GM19025 (cell line): ENCODE data around the gene DMXL2.
"Not testable (repeated sequence)": the region's sequence is repeated elsewhere in the genome, so short reads cannot be mapped to it uniquely, and the experiment has no call there.

Source experiments
- ATAC-seq: cut with Tn5 transposase; IDR thresholded peaks from one replicate; pipeline ENCODE4 v1.9.1; 2021; ENCODE audit warnings: mild to moderate bottlenecking, low read depth, moderate library complexity; ENCODE audit not compliant: unreplicated experiment

Gene DMXL2

GRCh38 chr15:51496246-51496645 is 126.3 kb downstream of the DMXL2 start:
- no peak for ATAC-seq

DNA sequence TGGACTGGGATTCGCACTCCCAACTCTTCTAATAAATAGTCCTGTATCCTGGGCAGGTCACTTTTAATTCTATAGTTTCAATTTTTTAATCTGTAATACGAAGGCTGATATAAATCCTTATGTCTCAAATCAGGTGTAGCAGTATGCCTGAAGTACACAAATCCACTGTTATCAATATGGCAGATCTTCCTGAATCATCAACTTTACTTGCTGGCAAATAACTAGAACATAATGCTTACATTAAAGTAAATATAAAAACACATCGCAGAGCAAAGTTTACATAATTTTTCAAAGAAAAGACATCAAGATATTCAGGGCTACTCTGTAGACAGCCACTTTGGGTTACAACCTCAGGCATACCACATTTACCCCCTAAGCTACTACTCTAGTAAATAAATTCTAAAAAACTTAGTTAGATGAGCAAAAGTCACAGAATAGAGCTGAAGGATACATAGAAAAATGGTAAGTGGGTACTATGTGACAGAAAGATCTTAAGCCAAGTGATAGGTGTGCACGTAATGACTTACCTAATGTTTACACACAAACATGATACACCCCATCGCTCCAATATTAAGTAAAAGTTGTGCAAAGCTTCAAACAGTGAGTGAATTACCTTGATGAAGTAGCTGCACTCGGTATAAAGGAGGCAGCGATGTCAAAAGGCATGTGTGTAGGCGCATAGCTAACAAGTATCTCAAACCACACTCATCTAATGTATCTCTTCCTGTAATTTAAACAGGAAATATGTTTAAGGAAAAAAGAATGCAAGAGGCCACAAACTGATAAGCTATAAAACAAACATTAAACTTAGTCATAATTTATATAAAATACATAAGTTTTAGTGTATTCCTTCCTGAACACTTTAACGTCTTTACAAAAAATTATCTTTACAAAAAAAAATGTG is 127.9 kb downstream of the DMXL2 start:
- ATAC-seq = no peak

- ATAC-seq = no peak
Measured at GRCh38 chr15:51493892-51494291, 128.7 kb downstream of the DMXL2 start.

- ATAC-seq = no peak
Measured at GRCh38 chr15:51492528-51492927, 130.0 kb downstream of the DMXL2 start.

DNA sequence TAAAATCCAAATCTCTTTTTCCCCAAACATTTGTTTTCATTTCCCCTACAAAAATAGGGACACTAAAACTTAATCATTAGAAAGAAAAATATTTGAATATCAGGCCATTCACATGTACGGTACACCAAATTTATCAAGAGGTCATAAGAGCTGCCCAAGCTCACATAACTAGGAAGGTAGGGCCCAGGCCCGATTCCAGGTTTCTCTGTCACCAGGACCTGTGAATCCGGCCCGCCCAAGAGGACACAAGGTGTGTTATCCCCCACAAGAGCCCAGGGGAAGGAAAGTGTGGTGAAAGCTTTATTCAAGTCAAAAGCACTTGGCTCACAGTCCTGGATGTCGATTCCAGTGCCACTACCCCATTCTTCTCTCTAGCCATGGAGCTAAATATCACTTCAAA is 130.6 kb downstream of the DMXL2 start:
- ATAC-seq = no peak

- no peak for ATAC-seq
Measured at GRCh38 chr15:51484781-51485180, 137.8 kb downstream of the DMXL2 start.

- ATAC-seq = no peak
Measured at GRCh38 chr15:51483985-51484384, 138.6 kb downstream of the DMXL2 start.

GRCh38 chr15:51483520-51483919 is 139.1 kb downstream of the DMXL2 start:
- no peak for ATAC-seq

DNA sequence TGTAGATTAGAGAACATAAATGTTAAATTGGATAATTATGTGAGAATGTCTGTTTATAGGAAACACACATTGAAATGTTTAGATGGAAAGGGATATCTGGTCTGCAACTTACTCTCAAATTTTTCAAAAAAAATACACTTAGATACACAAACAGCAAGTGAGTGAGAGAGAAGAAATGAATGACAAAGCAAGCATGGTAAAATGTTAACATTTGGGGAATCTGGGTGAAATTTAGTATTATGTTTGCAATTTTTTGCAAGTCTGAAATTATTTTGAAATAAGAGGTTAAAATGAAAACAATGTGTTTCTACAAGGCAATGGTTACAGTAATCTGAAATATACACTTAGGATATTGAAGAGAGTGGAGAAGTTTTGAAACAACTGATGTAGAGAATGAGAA is 146.8 kb downstream of the DMXL2 start:
- ATAC-seq = no peak

- ATAC-seq = no peak
Measured at GRCh38 chr15:51470512-51470911, 152.1 kb downstream of the DMXL2 start.

DNA sequence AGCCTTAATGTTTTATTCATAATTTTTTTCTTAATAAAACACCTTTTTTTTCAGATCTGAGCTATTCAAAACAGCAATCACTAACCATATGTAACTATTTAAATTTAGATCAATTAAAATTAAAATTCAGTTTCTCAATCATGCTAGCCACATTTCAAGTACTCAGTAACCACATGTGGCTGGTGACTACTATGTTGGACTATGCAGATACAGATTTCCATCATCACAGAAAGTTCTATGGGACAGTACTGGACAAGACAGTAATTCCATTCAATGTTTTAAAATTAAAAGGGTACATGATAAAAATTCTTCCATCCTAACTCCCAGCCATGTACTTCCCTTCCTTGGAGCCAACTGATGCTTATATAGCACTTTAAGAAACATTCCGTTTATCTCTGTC is 161.8 kb downstream of the DMXL2 start:
- no peak for ATAC-seq

DNA sequence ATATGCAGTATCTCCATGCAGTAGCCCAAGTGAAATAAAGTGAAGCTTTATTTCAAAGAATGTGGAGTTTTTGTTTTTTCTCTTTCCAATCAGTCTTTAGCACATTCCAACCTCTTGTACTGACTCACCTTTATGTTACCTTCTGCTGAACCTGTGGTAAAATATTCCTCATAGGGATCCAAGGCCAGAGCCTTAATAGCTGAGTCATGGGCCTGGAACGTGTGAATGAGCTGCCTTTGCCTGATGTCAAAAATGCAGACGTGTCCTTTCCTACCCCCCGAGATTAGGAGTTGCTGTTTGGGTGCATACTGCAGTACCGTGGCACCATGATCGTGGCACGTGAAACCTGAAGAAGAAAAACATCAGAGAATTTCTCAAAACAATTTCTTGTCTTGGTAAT is 172.6 kb downstream of the DMXL2 start:
- ATAC-seq = no peak

GRCh38 chr15:51448622-51449399 is 173.8 kb downstream of the DMXL2 start:
- ATAC-seq = no peak

GRCh38 chr15:51447855-51448621 is 174.5 kb downstream of the DMXL2 start:
- ATAC-seq = no peak

- ATAC-seq = not testable (repeated sequence)
Measured at GRCh38 chr15:51446029-51446744, 176.4 kb downstream of the DMXL2 start.

GRCh38 chr15:51444807-51445206 is 177.8 kb downstream of the DMXL2 start:
- ATAC-seq = no peak

- no peak for ATAC-seq
Measured at GRCh38 chr15:51444112-51444511, 178.5 kb downstream of the DMXL2 start.

GRCh38 chr15:51443282-51443914 is 179.2 kb downstream of the DMXL2 start:
- ATAC-seq = no peak

DNA sequence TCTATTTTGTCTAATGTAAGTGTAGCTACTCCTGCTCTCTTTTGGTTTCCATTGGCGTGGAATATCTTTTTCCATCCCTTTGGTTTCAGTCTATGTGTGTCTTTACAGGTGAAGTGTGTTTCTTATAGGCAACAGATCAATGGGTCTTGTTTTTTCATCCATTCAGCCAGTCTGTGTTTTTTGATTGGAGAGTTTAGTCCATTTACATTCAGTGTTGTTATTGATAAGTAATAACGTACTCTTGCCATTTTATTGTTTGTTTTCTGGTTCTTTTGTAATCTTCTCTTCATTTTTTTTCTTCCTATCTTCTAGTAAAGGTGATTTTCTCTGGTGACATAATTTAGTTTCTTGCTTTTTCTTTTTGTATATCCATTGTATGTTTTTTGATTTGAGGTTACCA is 184.0 kb downstream of the DMXL2 start:
- ATAC-seq = no peak

DNA sequence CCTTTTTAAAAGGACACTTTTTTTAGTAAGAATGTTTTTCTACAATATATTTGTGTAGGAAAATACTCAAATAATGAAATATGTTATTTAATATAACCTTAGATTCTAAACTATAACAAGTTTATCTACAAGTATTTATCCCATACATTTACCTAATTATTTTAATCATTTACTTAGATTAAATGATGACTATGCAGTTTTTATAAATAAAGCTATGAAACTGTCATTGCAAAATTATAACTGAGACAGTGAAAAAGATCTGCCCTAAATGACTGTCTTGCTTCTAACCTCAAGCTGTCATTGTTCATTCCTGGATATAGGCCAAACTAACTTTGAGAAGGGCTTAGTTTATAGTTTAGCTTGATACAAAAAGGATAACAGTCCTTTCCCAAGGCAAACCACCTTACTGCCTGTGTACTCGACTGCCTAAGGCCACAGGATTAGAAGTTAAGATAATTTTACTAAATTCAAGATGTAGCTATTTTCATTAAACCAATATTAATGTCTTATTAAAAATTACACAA is 197.0 kb downstream of the DMXL2 start:
- no peak for ATAC-seq
